Pancreas (tissue), 10 donors: ENCODE measurements around the gene USP46. TPM values are rescaled to one million over a fixed set of nuclear protein-coding genes. Genes with fewer than 3 reads are reported as not detected.
A peak's percentile ranks its signal among the peaks of the same experiment; 100 is the strongest.

Experiments used
- ATAC-seq, 4 donors: fragments of 200-7000 bp; cut with Tn5 transposase; one replicate each; pipeline versions ENCODE4 v1.8.0 to v1.9.1; 2020; ENCODE audit warnings: mild to moderate bottlenecking in 4 of 4, moderate library complexity in 4 of 4
- DNase-seq, 6 donors: peaks; one replicate each; pipeline ENCODE4 v3.0.0-alpha.2; 2020
- FAIRE-seq: peaks from 2 replicates; lab custom pipeline; 2012; peaks lifted over from hg19 to GRCh38; lab: Jason Lieb, UNC
- H3K27ac ChIP-seq, 4 donors: fragments of 200-600 bp; sonication (generic); 1 replicate in 3 of 4; 2 replicates in 1 of 4; pipeline versions ENCODE4 v1.5.0 to v1.8.0; 2020
- H3K27me3 ChIP-seq, 4 donors: fragments of 200-600 bp; one replicate each; pipeline ENCODE4 v1.8.0; 2021
- H3K36me3 ChIP-seq, 3 donors: fragments of 200-600 bp; sonication (generic) in 1 of 3; one replicate each; pipeline versions ENCODE4 v1.5.0 to v1.8.0; 2020 to 2021
- H3K4me1 ChIP-seq, 3 donors: fragments of 200-600 bp; one replicate each; pipeline ENCODE4 v1.8.0; 2021
- H3K4me3 ChIP-seq, 4 donors: fragments of 200-600 bp; sonication (generic) in 2 of 4; one replicate each; pipeline versions ENCODE4 v1.5.0 to v1.8.0; 2020 to 2021
- H3K9me3 ChIP-seq, 4 donors: fragments of 200-600 bp; one replicate each; pipeline ENCODE4 v1.8.0; 2021
- WGBS, 2 donors: extraction: QIAGEN DNeasy Blood & Tissue Kit; methylation state at CpG; one replicate each; pipeline ENCODE4 v1.1.7; 2013; 5-methylcytosine and 5-hydroxymethylcytosine counted together
- intact Hi-C, 3 donors: fragments of 100-400 bp; cut with DNase I; formaldehyde crosslinking; loops; one replicate each; pipeline versions ENCODE4 v1.11.1 to v1.14.2; 2022
- polyA plus RNA-seq, 2 donors: library from polyadenylated mRNA; stranded (reverse); fragments of 200-250 nt; gene quantifications; one replicate each; pipeline ENCODE4 v1.2.3, GENCODE V29; 2013
- total RNA-seq, 6 donors: library from RNA; stranded (reverse); fragmentation: NEBNext Ultra II Directional in 4 of 6; extraction: Animal tissue kit (Norgen Biotek cat#: 25700) in 4 of 6; gene quantifications; one replicate each; pipeline versions ENCODE4 v1.2.1 to v1.2.4, GENCODE V29; 2021 to 2023
- TF ChIP-seq, protein P1 (sequence below), 4 donors: fragments of 200-600 bp; sonication (generic) in 3 of 4; IDR thresholded peaks; one replicate each; pipeline versions ENCODE4 v1.5.0 to v1.8.0; 2021; ENCODE audit warnings: antibody characterized with exemption in 4 of 4
- donor health status: healthy with polysubstance abuse.
- donor health status: DM: no; HTN: no; CAD: no; lungs with moderate emphysema.
- donor health status: DM: no; HTN: no; CAD: no.
- donor health status: control.
- donor health status: control.
- donor health status: Bipolar disorder and iron deficiency.
- donor health status: DM: yes; HTN: yes; CAD: no.
- donor health status: DM: no; HTN: no; CAD: no.
- donor health status: DM: no; HTN: no; CAD: no.
- donor health status: DM: yes; HTN: yes; CAD: no.

Gene USP46
- total and polyA plus RNA-seq, 8 donors, result 1.5 to 12.1 (median 9.3) TPM

DNA sequence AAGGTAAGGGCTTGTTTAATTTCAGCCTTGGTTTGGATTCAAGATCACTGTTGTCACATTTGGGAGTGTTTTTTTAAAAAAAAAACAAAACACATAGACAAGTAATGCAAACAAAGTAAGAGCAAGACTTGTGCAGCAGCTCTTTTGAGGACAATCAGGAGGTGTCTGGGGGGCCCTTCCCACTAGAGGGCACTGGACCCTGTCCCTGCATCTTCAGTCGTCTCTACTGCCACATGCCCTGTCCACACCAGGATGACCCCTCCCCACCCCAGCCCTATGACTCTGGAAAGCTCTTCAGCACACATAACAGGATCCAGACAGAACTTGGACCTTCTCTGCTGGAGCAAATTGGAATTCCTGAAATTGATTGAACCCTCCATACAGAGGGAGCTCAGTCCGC, 71.0 kb downstream of the USP46 start:
- H3K4me3 ChIP-seq, result no peak overlapping the region
- no peak overlapping the region for H3K27ac ChIP-seq
- no peaks in the 10 kb centered on the region for H3K4me1 ChIP-seq
- peak in 2 of 6 donors; percentile 25 to 36 for DNase-seq
- 49 to 57% methylated on average over 2 of the region's 2 CpGs for WGBS, 2 donors
- H3K27me3 ChIP-seq, result no peaks in the 10 kb centered on the region
- intact Hi-C loops, result no loop called here
- no peak for FAIRE-seq
- H3K9me3 ChIP-seq, result no peaks in the 10 kb centered on the region
- no peaks in the 10 kb centered on the region for H3K36me3 ChIP-seq
- ATAC-seq, result peak; percentile 40 to 81 (median 78)
- TF ChIP-seq, protein P1, sequence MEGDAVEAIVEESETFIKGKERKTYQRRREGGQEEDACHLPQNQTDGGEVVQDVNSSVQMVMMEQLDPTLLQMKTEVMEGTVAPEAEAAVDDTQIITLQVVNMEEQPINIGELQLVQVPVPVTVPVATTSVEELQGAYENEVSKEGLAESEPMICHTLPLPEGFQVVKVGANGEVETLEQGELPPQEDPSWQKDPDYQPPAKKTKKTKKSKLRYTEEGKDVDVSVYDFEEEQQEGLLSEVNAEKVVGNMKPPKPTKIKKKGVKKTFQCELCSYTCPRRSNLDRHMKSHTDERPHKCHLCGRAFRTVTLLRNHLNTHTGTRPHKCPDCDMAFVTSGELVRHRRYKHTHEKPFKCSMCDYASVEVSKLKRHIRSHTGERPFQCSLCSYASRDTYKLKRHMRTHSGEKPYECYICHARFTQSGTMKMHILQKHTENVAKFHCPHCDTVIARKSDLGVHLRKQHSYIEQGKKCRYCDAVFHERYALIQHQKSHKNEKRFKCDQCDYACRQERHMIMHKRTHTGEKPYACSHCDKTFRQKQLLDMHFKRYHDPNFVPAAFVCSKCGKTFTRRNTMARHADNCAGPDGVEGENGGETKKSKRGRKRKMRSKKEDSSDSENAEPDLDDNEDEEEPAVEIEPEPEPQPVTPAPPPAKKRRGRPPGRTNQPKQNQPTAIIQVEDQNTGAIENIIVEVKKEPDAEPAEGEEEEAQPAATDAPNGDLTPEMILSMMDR (IDR thresholded peaks at IDR 0.05), result peak in 2 of 4 donors; percentile 22 to 44

DNA sequence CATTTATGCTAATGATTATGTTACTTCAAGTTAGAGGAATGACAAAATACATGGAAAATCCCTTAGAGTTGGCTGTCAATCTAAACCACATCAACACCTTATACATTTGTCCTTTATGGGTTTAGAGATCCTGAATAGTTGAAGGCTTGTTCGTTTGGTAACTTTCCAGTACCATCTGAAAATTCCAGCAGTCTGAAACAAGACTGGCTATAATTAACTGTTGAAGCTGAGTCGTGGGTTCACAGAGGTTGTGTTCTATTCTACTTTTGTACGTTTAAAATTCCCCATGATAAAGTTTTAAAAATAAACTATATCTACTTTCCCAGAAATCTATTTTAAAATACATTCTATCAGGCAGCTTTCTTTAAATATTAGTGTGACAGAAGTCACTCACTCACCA, 73.0 kb downstream of the USP46 start:
- 24 to 32% methylated on average over 3 of the region's 3 CpGs for WGBS, 2 donors
- FAIRE-seq, result no peak
- DNase-seq, result no peak

DNA sequence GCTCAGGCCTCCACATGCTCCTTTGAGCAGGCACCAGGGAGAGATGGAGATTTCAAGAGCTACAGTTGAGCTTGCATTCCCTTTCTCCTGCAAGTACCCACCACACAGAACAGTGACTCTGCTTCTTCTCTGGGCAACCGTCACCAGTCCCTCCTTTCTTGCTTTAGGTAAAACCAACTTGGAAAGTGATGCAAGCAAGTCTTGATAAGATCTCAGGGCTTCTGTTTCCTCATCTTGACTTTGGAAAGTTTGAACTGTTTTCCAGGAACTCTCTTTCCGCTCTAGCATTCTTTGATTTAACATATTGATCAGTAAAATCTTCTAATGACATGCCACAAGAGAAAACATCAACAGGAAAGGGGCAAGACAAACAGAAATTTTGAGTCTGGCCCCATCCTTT, 73.7 kb downstream of the USP46 start:
- no peak overlapping the region for H3K4me3 ChIP-seq
- FAIRE-seq (no peak), DNase-seq (no peak), ATAC-seq (no peak)
- WGBS, 2 donors, result 79 to 85% methylated on average over 2 of the region's 2 CpGs
- TF ChIP-seq, protein P1 (IDR thresholded peaks at IDR 0.05), result no peak
- H3K27ac ChIP-seq, result no peak overlapping the region
- intact Hi-C loops, result no loop called here
- no peaks in the 10 kb centered on the region for H3K9me3 ChIP-seq
- H3K4me1 ChIP-seq, result no peaks in the 10 kb centered on the region
- no peaks in the 10 kb centered on the region for H3K27me3 ChIP-seq
- no peaks in the 10 kb centered on the region for H3K36me3 ChIP-seq

More for the DNA sequence above, 73.0 kb downstream of the USP46 start:
- intact Hi-C loops, result no loop called here
- Histone ChIP-seq H3K4me1 (no peaks in the 10 kb centered on the region), H3K27me3 (no peaks in the 10 kb centered on the region), H3K27ac (no peak overlapping the region), H3K4me3 (no peak overlapping the region), H3K9me3 (no peaks in the 10 kb centered on the region), H3K36me3 (no peaks in the 10 kb centered on the region)
- TF ChIP-seq, protein P1 (IDR thresholded peaks at IDR 0.05), result no peak
- ATAC-seq, result no peak

- no peak for FAIRE-seq
- H3K27ac ChIP-seq, result no peak overlapping the region
These were observed 79.4 kb downstream of the USP46 start for GRCh38 chr4:52579602-52580272.

DNA sequence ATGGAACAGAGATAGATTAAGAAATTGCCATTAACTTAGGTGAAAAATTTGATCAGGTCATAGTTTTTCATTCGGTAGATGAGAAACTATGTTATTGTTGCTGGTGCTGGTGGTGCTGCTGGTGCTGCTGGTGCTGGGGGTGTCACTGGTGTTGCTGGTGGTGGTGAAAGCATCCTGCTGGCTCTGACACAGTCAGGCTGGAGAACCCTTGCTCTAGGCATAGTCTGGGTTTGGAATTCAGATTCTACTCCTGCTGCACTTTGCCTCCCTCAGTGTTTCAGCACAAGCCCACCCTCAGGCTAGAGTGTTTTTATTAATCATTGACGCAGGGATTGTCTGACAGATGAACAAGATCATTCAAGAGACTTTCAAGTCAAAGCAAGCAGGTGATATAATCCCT, 80.2 kb downstream of the USP46 start:
- ATAC-seq, result no peak
- intact Hi-C loops, result no loop called here
- DNase-seq, result no peak
- H3K9me3 ChIP-seq, result no peaks in the 10 kb centered on the region
- TF ChIP-seq, protein P1 (IDR thresholded peaks at IDR 0.05), result no peak
- WGBS, 2 donors, result 92 to 97% methylated on average over 2 of the region's 2 CpGs
- H3K4me3 ChIP-seq, result no peak overlapping the region
- no peak for FAIRE-seq
- no peaks in the 10 kb centered on the region for H3K36me3 ChIP-seq
- H3K27me3 ChIP-seq, result no peaks in the 10 kb centered on the region
- H3K27ac ChIP-seq, result no peak overlapping the region
- no peaks in the 10 kb centered on the region for H3K4me1 ChIP-seq

More at GRCh38 chr4:52579602-52580272, 79.4 kb downstream of the USP46 start:
- DNase-seq, result no peak
- ATAC-seq, result no peak
- WGBS, 2 donors, result 73 to 74% methylated on average over 4 of the region's 4 CpGs
- Histone ChIP-seq H3K36me3 (no peaks in the 10 kb centered on the region), H3K27me3 (no peaks in the 10 kb centered on the region), H3K9me3 (no peaks in the 10 kb centered on the region), H3K4me3 (no peak overlapping the region), H3K4me1 (no peaks in the 10 kb centered on the region)
- intact Hi-C loops, result no loop called here
- TF ChIP-seq, protein P1 (IDR thresholded peaks at IDR 0.05), result no peak
